Activated T-helper 17 cell treated with anti-CD3 and anti-CD28 coated beads, Interleukin-2, amount 50 U/mL, for 72 hours (primary cell): Measurements from ENCODE around the gene CCT7. TPM values are rescaled to one million over a fixed set of nuclear protein-coding genes. Genes with fewer than 3 reads are reported as not detected.
A peak's percentile ranks its signal among the peaks of the same experiment; 100 is the strongest.

Source experiments
- ATAC-seq: fragments of 150-1000 bp; cut with Tn5 transposase; replicated peaks from 2 replicates; pipeline ENCODE4 v1.10.0; 2021; ENCODE audit warnings: mild to moderate bottlenecking, moderate library complexity
- H3K27ac Mint-ChIP-seq: one replicate; pipeline ENCODE4 v1.8.0; 2022; ENCODE audit warnings: mixed read lengths
- H3K27me3 Mint-ChIP-seq: one replicate; pipeline ENCODE4 v1.8.0; 2022; ENCODE audit warnings: mixed read lengths
- H3K36me3 Mint-ChIP-seq: one replicate; pipeline ENCODE4 v1.8.0; 2022; ENCODE audit warnings: low read depth, mild to moderate bottlenecking, mixed read lengths
- H3K4me1 Mint-ChIP-seq: one replicate; pipeline ENCODE4 v1.8.0; 2022; ENCODE audit warnings: mixed read lengths
- H3K4me3 Mint-ChIP-seq: one replicate; pipeline ENCODE4 v1.8.0; 2022; ENCODE audit warnings: mild to moderate bottlenecking, mixed read lengths
- H3K9me3 Mint-ChIP-seq: one replicate; pipeline ENCODE4 v1.8.0; 2022; ENCODE audit warnings: mixed read lengths
- total RNA-seq, 2 donors: library from RNA; stranded (reverse); gene quantifications; one replicate each; pipeline ENCODE4 v1.2.3, GENCODE V29; 2022

Gene CCT7
- total RNA-seq, 2 donors from 2014 or later = 317 to 592 TPM

GRCh38 chr2:73238149-73238548 lies 4.0 kb downstream of the CCT7 start:
- Mint-ChIP-seq H3K36me3 (peaks cover 91% of the 10 kb centered on the region), H3K27me3 (no peaks in the 10 kb centered on the region), H3K4me3 (no peak overlapping the region), H3K9me3 (no peaks in the 10 kb centered on the region), H3K27ac (peak overlapping the region; percentile 49), H3K4me1 (peaks cover 22% of the 10 kb centered on the region)
- ATAC-seq = no peak

- no peaks in the 10 kb centered on the region for H3K9me3 Mint-ChIP-seq
- no peak overlapping the region for H3K4me3 Mint-ChIP-seq
- peak overlapping the region; percentile 49 for H3K27ac Mint-ChIP-seq
- H3K36me3 Mint-ChIP-seq = peaks cover 93% of the 10 kb centered on the region
- peaks cover 22% of the 10 kb centered on the region for H3K4me1 Mint-ChIP-seq
- no peak for ATAC-seq
- no peaks in the 10 kb centered on the region for H3K27me3 Mint-ChIP-seq
Measured at GRCh38 chr2:73238976-73239375, 4.9 kb downstream of the CCT7 start.

- H3K9me3 Mint-ChIP-seq = no peaks in the 10 kb centered on the region
- H3K27ac Mint-ChIP-seq = peak overlapping the region; percentile 49
- H3K4me3 Mint-ChIP-seq = no peak overlapping the region
- peaks cover 22% of the 10 kb centered on the region for H3K4me1 Mint-ChIP-seq
- no peak for ATAC-seq
- no peaks in the 10 kb centered on the region for H3K27me3 Mint-ChIP-seq
- H3K36me3 Mint-ChIP-seq = peaks cover 95% of the 10 kb centered on the region
Measured at GRCh38 chr2:73239776-73240175, 5.7 kb downstream of the CCT7 start.

DNA sequence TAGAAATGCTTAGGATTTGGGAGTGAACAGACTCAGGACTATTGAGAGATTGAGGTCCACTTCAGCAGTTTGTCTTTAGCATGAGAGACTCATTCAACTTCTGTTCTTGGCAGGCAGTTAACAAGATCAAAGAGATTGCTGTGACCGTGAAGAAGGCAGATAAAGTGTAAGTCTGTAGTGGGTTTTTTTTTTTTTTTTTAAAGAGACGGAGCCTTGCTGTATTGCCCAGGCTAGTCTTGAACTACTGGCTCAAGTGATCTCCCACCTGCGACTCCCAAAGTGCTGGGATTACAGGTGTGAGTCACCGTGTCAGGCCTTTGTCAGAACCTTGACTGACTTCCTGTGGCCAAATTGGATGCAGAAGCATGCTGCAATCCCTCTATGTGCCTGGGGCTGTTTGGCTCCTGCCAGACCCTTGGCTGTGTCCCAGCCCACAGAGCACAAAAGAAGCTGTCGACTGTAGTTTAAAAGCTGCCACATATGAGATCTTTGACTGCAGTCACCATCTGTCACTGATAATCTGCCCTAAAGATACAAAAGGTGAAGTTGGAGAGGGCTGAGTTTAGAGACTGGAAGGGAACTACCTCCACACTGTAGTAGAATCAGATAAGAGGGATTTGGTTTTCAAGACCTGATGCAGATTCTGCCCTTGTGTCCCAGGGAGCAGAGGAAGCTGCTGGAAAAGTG lies 9.9 kb downstream of the CCT7 start:
- H3K4me3 Mint-ChIP-seq = no peak overlapping the region
- peaks cover 100% of the 10 kb centered on the region for H3K36me3 Mint-ChIP-seq
- no peak for ATAC-seq
- H3K27ac Mint-ChIP-seq = peak overlapping the region; percentile 81
- no peaks in the 10 kb centered on the region for H3K9me3 Mint-ChIP-seq
- H3K4me1 Mint-ChIP-seq = peaks cover 10% of the 10 kb centered on the region
- H3K27me3 Mint-ChIP-seq = no peaks in the 10 kb centered on the region

DNA sequence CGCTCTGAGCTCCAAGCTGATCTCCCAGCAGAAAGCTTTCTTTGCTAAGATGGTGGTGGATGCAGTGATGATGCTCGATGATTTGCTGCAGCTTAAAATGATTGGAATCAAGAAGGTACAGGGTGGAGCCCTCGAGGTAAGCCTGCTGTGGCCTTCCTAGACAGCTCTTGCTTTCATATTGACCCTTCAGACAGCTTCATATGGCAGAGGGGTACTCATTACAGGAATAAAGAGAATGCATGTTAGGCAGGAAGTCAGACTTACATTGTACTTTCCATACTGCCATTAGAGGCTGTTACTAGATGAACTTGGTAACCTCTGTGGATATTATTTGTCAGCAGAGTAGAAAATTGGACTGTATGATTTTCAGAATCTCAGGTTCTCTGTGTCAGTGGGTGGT lies 10.5 kb downstream of the CCT7 start:
- H3K4me1 Mint-ChIP-seq = peaks cover 10% of the 10 kb centered on the region
- peak; percentile 52 for ATAC-seq
- H3K27me3 Mint-ChIP-seq = no peaks in the 10 kb centered on the region
- H3K9me3 Mint-ChIP-seq = no peaks in the 10 kb centered on the region
- H3K36me3 Mint-ChIP-seq = peaks cover 100% of the 10 kb centered on the region
- H3K27ac Mint-ChIP-seq = peak overlapping the region; percentile 81
- no peak overlapping the region for H3K4me3 Mint-ChIP-seq

GRCh38 chr2:73246850-73247249 lies 12.7 kb downstream of the CCT7 start:
- ATAC-seq = no peak
- Mint-ChIP-seq H3K27me3 (no peaks in the 10 kb centered on the region), H3K4me3 (no peak overlapping the region), H3K27ac (peak overlapping the region; percentile 42), H3K9me3 (no peaks in the 10 kb centered on the region), H3K36me3 (peaks cover 100% of the 10 kb centered on the region), H3K4me1 (peaks cover 10% of the 10 kb centered on the region)

DNA sequence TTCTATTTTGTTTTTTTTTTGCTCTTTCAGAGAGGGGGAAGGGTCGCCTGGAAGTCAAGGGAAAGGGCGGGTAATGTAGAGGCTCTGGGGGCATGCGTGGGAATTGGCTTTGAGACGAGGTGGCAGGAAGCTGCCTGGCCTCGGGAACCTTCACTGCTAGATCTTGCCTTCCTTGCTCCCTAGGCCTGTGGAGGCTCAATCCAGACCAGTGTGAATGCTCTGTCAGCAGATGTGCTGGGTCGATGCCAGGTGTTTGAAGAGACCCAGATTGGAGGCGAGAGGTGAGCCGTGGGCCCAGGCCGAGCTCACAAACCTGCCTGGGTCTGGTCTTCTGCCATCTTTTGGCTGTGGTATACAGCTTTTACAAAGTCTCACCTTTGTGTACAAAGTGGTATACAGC lies 15.5 kb downstream of the CCT7 start:
- no peaks in the 10 kb centered on the region for H3K27me3 Mint-ChIP-seq
- peak overlapping the region; percentile 31 for H3K27ac Mint-ChIP-seq
- H3K4me3 Mint-ChIP-seq = no peak overlapping the region
- H3K9me3 Mint-ChIP-seq = no peaks in the 10 kb centered on the region
- peaks cover 98% of the 10 kb centered on the region for H3K36me3 Mint-ChIP-seq
- ATAC-seq = no peak
- peaks cover 10% of the 10 kb centered on the region for H3K4me1 Mint-ChIP-seq

DNA sequence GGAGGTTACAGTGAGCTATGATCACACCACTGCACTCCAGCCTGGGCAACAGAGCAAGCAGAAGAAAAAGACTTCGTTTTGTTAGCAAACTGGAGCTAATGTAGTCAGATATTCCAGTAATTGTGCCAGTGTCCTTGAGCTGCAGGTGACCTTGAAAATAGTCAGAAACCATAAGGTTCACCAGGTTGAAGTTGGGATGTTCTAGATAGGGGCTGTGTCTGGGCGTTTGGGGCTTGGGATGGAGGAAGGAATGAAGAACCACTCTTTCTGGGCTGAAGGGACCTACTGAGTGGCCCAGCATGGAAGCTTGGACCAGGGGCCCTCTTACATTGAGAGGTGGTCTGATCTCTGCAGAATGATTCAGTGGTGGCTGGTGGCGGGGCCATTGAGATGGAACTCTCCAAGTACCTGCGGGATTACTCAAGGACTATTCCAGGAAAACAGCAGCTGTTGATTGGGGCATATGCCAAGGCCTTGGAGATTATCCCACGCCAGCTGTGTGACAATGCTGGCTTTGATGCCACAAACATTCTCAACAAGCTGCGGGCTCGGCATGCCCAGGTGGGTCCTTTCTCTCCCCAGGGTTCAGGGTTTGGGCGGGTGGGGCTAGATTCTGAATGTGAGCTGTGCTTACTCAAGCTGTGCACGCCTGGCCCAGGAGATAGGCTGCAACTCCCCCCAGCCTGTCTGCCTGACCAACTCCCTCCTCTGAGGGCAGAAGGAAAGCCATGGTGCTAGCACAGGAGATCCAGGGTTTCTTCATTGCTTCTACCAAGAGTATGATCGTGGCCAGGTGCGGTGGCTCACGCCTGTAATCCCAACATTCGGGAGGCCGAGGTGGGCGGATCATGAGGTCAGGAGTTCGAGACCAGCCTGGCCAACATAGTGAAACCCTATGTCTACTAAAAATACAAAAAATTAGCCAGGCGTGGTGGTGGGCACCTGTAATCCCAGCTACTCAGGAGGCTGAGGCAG lies 17.1 kb downstream of the CCT7 start:
- ATAC-seq = no peak
- Mint-ChIP-seq H3K36me3 (peaks cover 93% of the 10 kb centered on the region), H3K9me3 (no peaks in the 10 kb centered on the region), H3K4me1 (peaks cover 4% of the 10 kb centered on the region), H3K4me3 (no peak overlapping the region), H3K27ac (peak overlapping the region; percentile 36), H3K27me3 (no peaks in the 10 kb centered on the region)

DNA sequence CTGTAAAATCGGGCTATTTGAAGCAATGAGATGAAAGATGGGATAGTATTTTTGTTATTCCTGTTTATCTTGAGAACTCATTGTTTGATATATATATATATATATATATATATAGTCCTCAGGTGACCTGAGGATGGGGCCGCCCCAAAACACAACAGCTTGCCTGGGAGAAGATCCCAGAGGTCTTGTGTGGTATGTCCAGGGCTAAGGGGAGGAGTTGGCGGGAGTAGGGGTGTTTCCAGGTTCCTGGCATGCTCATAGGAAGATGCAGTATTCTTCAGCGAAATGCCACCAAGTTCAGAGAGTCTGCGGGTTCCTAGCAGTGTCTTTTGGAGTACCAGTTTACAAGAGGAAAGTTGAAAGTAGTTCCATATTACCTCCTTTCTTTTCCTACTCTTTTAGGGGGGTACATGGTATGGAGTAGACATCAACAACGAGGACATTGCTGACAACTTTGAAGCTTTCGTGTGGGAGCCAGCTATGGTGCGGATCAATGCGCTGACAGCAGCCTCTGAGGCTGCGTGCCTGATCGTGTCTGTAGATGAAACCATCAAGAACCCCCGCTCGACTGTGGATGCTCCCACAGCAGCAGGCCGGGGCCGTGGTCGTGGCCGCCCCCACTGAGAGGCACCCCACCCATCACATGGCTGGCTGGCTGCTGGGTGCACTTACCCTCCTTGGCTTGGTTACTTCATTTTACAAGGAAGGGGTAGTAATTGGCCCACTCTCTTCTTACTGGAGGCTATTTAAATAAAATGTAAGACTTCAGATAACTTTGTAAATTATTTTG lies 18.3 kb downstream of the CCT7 start:
- Mint-ChIP-seq H3K27me3 (no peaks in the 10 kb centered on the region), H3K27ac (peak overlapping the region; percentile 37), H3K9me3 (no peaks in the 10 kb centered on the region), H3K36me3 (peaks cover 80% of the 10 kb centered on the region), H3K4me3 (no peak overlapping the region), H3K4me1 (no peaks in the 10 kb centered on the region)
- ATAC-seq = no peak

DNA sequence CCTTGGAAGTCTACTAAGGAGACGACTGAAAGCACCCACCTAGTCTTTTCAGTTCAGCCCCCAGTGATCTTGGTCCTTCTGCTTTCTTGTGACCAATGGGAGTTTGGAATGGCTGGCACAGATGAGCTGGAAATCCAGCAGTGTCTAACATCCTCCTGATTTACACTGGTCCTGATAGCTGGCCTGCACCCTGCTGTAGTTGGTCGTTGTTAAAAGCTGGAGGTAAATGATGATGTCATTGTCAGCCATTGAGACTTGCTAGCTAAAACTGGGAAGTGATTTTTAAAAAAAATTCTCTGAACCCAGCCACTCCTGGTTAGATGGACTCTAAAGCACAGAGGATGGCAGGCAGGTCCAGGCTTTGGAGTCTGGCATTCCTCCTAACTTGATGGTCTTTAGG lies 19.3 kb downstream of the CCT7 start:
- no peak for ATAC-seq
- H3K27me3 Mint-ChIP-seq = no peaks in the 10 kb centered on the region
- H3K36me3 Mint-ChIP-seq = peaks cover 70% of the 10 kb centered on the region
- H3K4me3 Mint-ChIP-seq = no peak overlapping the region
- peak overlapping the region; percentile 37 for H3K27ac Mint-ChIP-seq
- no peaks in the 10 kb centered on the region for H3K4me1 Mint-ChIP-seq
- no peaks in the 10 kb centered on the region for H3K9me3 Mint-ChIP-seq

- Mint-ChIP-seq H3K27me3 (no peaks in the 10 kb centered on the region), H3K36me3 (peaks cover 66% of the 10 kb centered on the region), H3K4me3 (no peak overlapping the region), H3K27ac (no peak overlapping the region), H3K9me3 (no peaks in the 10 kb centered on the region), H3K4me1 (no peaks in the 10 kb centered on the region)
- no peak for ATAC-seq
Measured at GRCh38 chr2:73253901-73254300, 19.8 kb downstream of the CCT7 start.

DNA sequence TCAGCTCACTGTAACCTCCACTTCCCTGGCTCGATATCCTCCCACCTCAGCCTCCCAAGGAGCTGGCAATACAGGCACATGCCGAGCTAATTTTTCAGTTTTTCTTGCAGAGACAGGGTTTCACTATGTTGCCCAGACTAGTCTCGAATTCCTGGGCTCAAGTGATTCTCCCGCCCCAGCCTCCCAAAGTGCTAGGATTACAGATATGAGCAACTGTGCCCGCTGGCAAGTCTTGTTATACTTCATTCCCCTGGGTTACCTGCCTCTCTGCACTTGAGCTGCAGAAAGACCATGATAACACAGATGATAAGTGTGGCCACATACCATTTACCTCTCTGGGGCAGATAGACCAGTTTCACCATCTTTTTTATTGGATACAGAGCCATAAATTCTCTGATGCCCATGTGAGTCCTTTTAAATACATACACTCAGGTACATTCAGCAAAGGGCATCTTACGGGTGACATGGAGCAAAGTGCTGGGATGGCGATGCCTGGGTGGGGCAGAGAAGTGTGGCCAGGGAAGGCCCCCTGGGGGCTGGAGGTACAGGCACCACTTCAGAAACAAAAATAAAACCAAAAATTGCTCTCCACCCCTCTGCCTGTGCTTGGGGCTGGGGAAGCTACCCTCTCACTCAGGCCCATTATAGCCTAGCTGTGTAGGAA lies 20.4 kb downstream of the CCT7 start:
- Mint-ChIP-seq H3K36me3 (peaks cover 66% of the 10 kb centered on the region), H3K27me3 (no peaks in the 10 kb centered on the region), H3K4me3 (no peak overlapping the region), H3K4me1 (no peaks in the 10 kb centered on the region), H3K27ac (no peak overlapping the region), H3K9me3 (no peaks in the 10 kb centered on the region)
- ATAC-seq = no peak

- H3K27me3 Mint-ChIP-seq = no peaks in the 10 kb centered on the region
- H3K36me3 Mint-ChIP-seq = peaks cover 63% of the 10 kb centered on the region
- H3K27ac Mint-ChIP-seq = no peak overlapping the region
- ATAC-seq = peak; percentile 11
- H3K9me3 Mint-ChIP-seq = no peaks in the 10 kb centered on the region
- no peak overlapping the region for H3K4me3 Mint-ChIP-seq
- no peaks in the 10 kb centered on the region for H3K4me1 Mint-ChIP-seq
Measured at GRCh38 chr2:73255007-73255644, 21.0 kb downstream of the CCT7 start.
